Body of pancreas (tissue), 4 donors: Measurements from ENCODE around the gene CDKAL1.

Source experiments
- CTCF ChIP-seq, 7 experiments: fragments of 450-650 bp in 4 of 7; fragments of 200-600 bp in 3 of 7; sonication (generic) in 3 of 7; IDR thresholded peaks; one replicate each; pipeline ENCODE4 v1.5.1; 2016 to 2019; ENCODE audit warnings: antibody characterized with exemption in 7 of 7
- POLR2A ChIP-seq, 3 donors: fragments of 450-650 bp; IDR thresholded peaks; one replicate each; pipeline ENCODE4 v1.6.1; 2016; ENCODE audit warnings: antibody characterized with exemption in 3 of 3, mild to moderate bottlenecking in 2 of 3

- TF ChIP-seq CTCF (IDR thresholded peaks at IDR 0.05) (no peak), POLR2A (IDR thresholded peaks at IDR 0.05) (no peak)
Measured at GRCh38 chr6:21080221-21080620, 546.0 kb downstream of the CDKAL1 start.
